CD4-positive, alpha-beta T cell (primary cell): ENCODE data around the gene ADCY2. TPM values are rescaled to one million over a fixed set of nuclear protein-coding genes. Genes with fewer than 3 reads are reported as not detected.

Experiments
- ATAC-seq: fragments of 200-7000 bp; cut with Tn5 transposase; one replicate; pipeline ENCODE4 v1.10.0; 2022; ENCODE audit warnings: mild to moderate bottlenecking; ENCODE audit not compliant: poor library complexity
- CTCF ChIA-PET: fragments of 350-600 bp; sonication (Branson Sonifier 250); formaldehyde crosslinking; loops from one replicate; lab custom pipeline; 2021; ENCODE audit warnings: antibody characterized with exemption, inconsistent platforms; lab: Charles Lee
- POLR2A ChIA-PET: fragments of 350-600 bp; sonication (Branson Sonifier 250); formaldehyde crosslinking; loops from one replicate; lab custom pipeline; 2021; ENCODE audit warnings: antibody characterized with exemption, inconsistent platforms; lab: Charles Lee
- DNase-seq, 14 experiments: peaks; one replicate each; pipeline ENCODE4 v3.0.0-alpha.2; 2013 to 2020; ENCODE audit warnings: mixed read lengths in 2 of 14
- H3K27ac ChIP-seq, 2 donors: one replicate each; pipeline versions ENCODE4 v1.5.1 to v1.7.0; 2013; ENCODE audit warnings: low read length in 2 of 2, low read depth in 1 of 2, mild to moderate bottlenecking in 1 of 2
- H3K27me3 ChIP-seq, 2 experiments: 1 replicate in 1 of 2; 2 replicates in 1 of 2; pipeline versions ENCODE4 v1.6.1 to v1.7.0; 2013; ENCODE audit warnings: low read length in 2 of 2, control low read depth in 1 of 2, mild to moderate bottlenecking in 1 of 2, moderate library complexity in 1 of 2; ENCODE audit not compliant: insufficient read depth in 2 of 2, control insufficient read depth in 1 of 2
- H3K36me3 ChIP-seq: one replicate; pipeline ENCODE4 v1.6.1; 2013; ENCODE audit warnings: low read length, control low read depth; ENCODE audit not compliant: insufficient read depth
- H3K4me1 ChIP-seq: one replicate; pipeline ENCODE4 v1.6.1; 2013; ENCODE audit warnings: low read length, control low read depth; ENCODE audit not compliant: insufficient read depth
- H3K4me3 ChIP-seq: one replicate; pipeline ENCODE4 v1.5.1; 2013; ENCODE audit warnings: mild to moderate bottlenecking, low read length, moderate library complexity
- H3K9me3 ChIP-seq, 2 experiments: 1 replicate in 1 of 2; 2 replicates in 1 of 2; pipeline versions ENCODE4 v1.6.1 to v1.7.0; 2013; ENCODE audit warnings: low read length in 2 of 2, mild to moderate bottlenecking in 2 of 2, control low read depth in 1 of 2, moderate library complexity in 1 of 2; ENCODE audit not compliant: control insufficient read depth in 1 of 2, insufficient read depth in 1 of 2
- H3K27ac Mint-ChIP-seq: one replicate; pipeline ENCODE4 v1.8.0; 2020; ENCODE audit warnings: mixed read lengths
- H3K27me3 Mint-ChIP-seq: one replicate; pipeline ENCODE4 v1.8.0; 2021; ENCODE audit warnings: mixed read lengths
- H3K36me3 Mint-ChIP-seq: one replicate; pipeline ENCODE4 v1.8.0; 2021; ENCODE audit warnings: low read depth, mixed read lengths
- H3K4me1 Mint-ChIP-seq: one replicate; pipeline ENCODE4 v1.8.0; 2021; ENCODE audit warnings: low read depth, mixed read lengths
- H3K4me3 Mint-ChIP-seq: one replicate; pipeline ENCODE4 v1.8.0; 2020; ENCODE audit warnings: mild to moderate bottlenecking, mixed read lengths
- H3K9me3 Mint-ChIP-seq: one replicate; pipeline ENCODE4 v1.8.0; 2020; ENCODE audit warnings: mixed read lengths
- intact Hi-C, 2 experiments: fragments of 100-400 bp; cut with DNase I in 1 of 2; cut with micrococcal nuclease in 1 of 2; formaldehyde crosslinking; loops; one replicate each; pipeline versions ENCODE4 v1.15.1 to v1.9.0; 2023 to 2025; cut with DNase I, micrococcal nuclease
- total RNA-seq, 174 experiments: library from RNA in 2 of 174; stranded (reverse) in 2 of 174; gene quantifications; one replicate each; pipeline ENCODE4 v1.2.3 and lab custom pipeline; 2021 to 2026
- TF ChIP-seq, protein P1 (sequence below): fragments of 200-600 bp; IDR thresholded peaks from one replicate; pipeline ENCODE4 v1.8.0; 2022; ENCODE audit warnings: antibody characterized with exemption, mild to moderate bottlenecking

Gene ADCY2
- total RNA-seq, 2 experiments from 2014 or later: not detected

DNA sequence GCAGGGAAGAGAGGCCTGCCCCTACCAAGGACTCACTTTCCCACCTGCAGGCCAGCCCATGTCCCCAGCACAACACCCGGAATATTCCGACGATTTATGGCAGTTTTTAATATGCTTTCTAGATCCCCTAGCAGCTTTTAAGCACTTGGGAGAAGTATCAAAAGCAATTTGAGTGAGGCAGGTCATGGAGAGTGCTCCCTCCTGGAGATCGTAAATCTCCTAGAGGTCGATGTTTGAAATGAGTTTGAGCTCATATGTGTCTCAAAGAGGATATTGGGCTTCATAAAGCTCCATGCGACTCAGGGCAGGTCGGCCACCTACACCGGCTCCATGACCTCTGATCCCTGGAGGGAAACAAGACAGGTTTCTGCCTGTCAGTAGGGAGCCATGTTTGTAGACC lies 427.7 kb downstream of the ADCY2 start:
- Mint-ChIP-seq H3K36me3 (no peaks in the 10 kb centered on the region), H3K27me3 (peaks cover 46% of the 10 kb centered on the region), H3K9me3 (no peaks in the 10 kb centered on the region), H3K4me1 (no peaks in the 10 kb centered on the region), H3K27ac (no peak overlapping the region), H3K4me3 (no peak overlapping the region)
- Histone ChIP-seq H3K9me3 (no peaks in the 10 kb centered on the region), H3K4me1 (no peaks in the 10 kb centered on the region), H3K27me3 (peaks cover 4% of the 10 kb centered on the region in 2 experiments), H3K4me3 (no peak overlapping the region), H3K36me3 (no peaks in the 10 kb centered on the region), H3K27ac (no peak overlapping the region)
- ATAC-seq: no peak
- DNase-seq: no peak
- TF ChIP-seq, protein P1, sequence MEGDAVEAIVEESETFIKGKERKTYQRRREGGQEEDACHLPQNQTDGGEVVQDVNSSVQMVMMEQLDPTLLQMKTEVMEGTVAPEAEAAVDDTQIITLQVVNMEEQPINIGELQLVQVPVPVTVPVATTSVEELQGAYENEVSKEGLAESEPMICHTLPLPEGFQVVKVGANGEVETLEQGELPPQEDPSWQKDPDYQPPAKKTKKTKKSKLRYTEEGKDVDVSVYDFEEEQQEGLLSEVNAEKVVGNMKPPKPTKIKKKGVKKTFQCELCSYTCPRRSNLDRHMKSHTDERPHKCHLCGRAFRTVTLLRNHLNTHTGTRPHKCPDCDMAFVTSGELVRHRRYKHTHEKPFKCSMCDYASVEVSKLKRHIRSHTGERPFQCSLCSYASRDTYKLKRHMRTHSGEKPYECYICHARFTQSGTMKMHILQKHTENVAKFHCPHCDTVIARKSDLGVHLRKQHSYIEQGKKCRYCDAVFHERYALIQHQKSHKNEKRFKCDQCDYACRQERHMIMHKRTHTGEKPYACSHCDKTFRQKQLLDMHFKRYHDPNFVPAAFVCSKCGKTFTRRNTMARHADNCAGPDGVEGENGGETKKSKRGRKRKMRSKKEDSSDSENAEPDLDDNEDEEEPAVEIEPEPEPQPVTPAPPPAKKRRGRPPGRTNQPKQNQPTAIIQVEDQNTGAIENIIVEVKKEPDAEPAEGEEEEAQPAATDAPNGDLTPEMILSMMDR: no peak
- POLR2A ChIA-PET: no interaction called here
- intact Hi-C loops: no loop called here
- CTCF ChIA-PET: no interaction called here

- no peaks in the 10 kb centered on the region for H3K9me3 Mint-ChIP-seq
- Histone ChIP-seq H3K36me3 (no peaks in the 10 kb centered on the region), H3K9me3 (no peaks in the 10 kb centered on the region), H3K4me1 (no peaks in the 10 kb centered on the region), H3K27ac (no peak overlapping the region), H3K4me3 (no peak overlapping the region), H3K27me3 (peaks cover 4% of the 10 kb centered on the region in 2 experiments)
- no peaks in the 10 kb centered on the region for H3K36me3 Mint-ChIP-seq
- ChIA-PET POLR2A (no interaction called here), CTCF (no interaction called here)
- intact Hi-C loops: no loop called here
- no peak overlapping the region for H3K27ac Mint-ChIP-seq
- H3K4me1 Mint-ChIP-seq: no peaks in the 10 kb centered on the region
- H3K4me3 Mint-ChIP-seq: no peak overlapping the region
- TF ChIP-seq, protein P1: no peak
- DNase-seq: no peak
- H3K27me3 Mint-ChIP-seq: peaks cover 37% of the 10 kb centered on the region
- ATAC-seq: no peak
These were observed 429.1 kb downstream of the ADCY2 start for GRCh38 chr5:7824995-7825394.

GRCh38 chr5:7825630-7826029 lies 429.7 kb downstream of the ADCY2 start:
- TF ChIP-seq, protein P1: no peak
- Mint-ChIP-seq H3K27ac (no peak overlapping the region), H3K4me1 (no peaks in the 10 kb centered on the region), H3K36me3 (no peaks in the 10 kb centered on the region), H3K9me3 (no peaks in the 10 kb centered on the region), H3K27me3 (peaks cover 37% of the 10 kb centered on the region), H3K4me3 (no peak overlapping the region)
- Histone ChIP-seq H3K4me1 (no peaks in the 10 kb centered on the region), H3K36me3 (no peaks in the 10 kb centered on the region), H3K9me3 (no peaks in the 10 kb centered on the region), H3K27me3 (peaks cover 4% of the 10 kb centered on the region in 2 experiments), H3K27ac (no peak overlapping the region), H3K4me3 (no peak overlapping the region)
- DNase-seq (no peak), ATAC-seq (no peak)
- intact Hi-C loops: no loop called here
- ChIA-PET CTCF (no interaction called here), POLR2A (no interaction called here)
